ENCODE results near the gene TLR9.
A peak's percentile ranks its signal among the peaks of the same experiment; 100 is the strongest.

TLR9 gene

GRCh38 chr3:52210037-52210436 lies 15.4 kb downstream of the TLR9 start:
- Histone ChIP-seq H3K27me3 (replicated peaks; ENCODE audit: control insufficient read depth, insufficient read depth, low read length) (no peaks in the 10 kb centered on the region), H3K4me3 (ENCODE audit: low read length) (no peak overlapping the region), H3K9ac (ENCODE audit: low read length) (no peak overlapping the region), H3K4me1 (ENCODE audit: control insufficient read depth, insufficient read depth, low read length) (peaks cover 18% of the 10 kb centered on the region), H3K36me3 (ENCODE audit: control insufficient read depth, insufficient read depth, low read length, severe bottlenecking) (peaks cover 95% of the 10 kb centered on the region), H3K9me3 (ENCODE audit: control insufficient read depth, low read length) (no peaks in the 10 kb centered on the region)
- no peak for DNase-seq (ENCODE audit: low read depth)

GRCh38 chr3:52208556-52208955 lies 16.9 kb downstream of the TLR9 start:
- DNase-seq (ENCODE audit: low read depth), result no peak
- peaks cover 32% of the 10 kb centered on the region for H3K4me1 ChIP-seq (ENCODE audit: control insufficient read depth, insufficient read depth, low read length)
- H3K9ac ChIP-seq (ENCODE audit: low read length), result no peak overlapping the region
- peaks cover 95% of the 10 kb centered on the region for H3K36me3 ChIP-seq (ENCODE audit: control insufficient read depth, insufficient read depth, low read length, severe bottlenecking)
- no peak overlapping the region for H3K4me3 ChIP-seq (ENCODE audit: low read length)
- no peaks in the 10 kb centered on the region for H3K27me3 ChIP-seq (replicated peaks; ENCODE audit: control insufficient read depth, insufficient read depth, low read length)
- no peaks in the 10 kb centered on the region for H3K9me3 ChIP-seq (ENCODE audit: control insufficient read depth, low read length)

DNA sequence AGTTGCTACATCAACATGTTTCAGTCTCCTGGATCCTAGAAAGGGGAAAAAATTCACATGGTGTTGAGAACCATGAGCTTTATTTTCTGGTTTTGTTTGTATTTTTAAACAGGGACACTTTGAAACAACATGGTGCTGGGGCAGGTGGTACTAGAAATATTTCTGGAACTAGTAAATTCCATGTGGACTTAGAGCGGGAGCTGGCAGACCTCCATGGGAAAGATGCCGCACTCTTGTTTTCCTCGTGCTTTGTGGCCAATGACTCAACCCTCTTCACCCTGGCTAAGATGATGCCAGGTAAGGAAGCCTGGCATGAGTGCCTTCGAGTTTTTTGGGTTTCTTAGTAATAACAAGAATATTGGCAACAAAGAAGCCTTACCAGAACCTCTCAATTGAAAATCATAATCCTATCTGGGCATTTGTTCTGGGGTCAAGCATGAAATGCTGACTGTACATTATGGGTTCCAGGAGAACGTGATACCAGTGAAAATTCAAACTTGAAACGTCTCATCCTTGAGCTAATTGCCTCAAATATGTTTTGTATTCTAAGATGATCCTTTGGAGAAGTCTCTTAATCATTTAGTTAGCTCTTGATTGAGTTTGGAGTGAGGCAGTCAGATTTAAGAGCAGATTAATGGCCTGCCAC lies 19.6 kb downstream of the TLR9 start:
- H3K36me3 ChIP-seq (ENCODE audit: control insufficient read depth, insufficient read depth, low read length, severe bottlenecking), result peaks cover 91% of the 10 kb centered on the region

GRCh38 chr3:52204337-52205073 lies 20.9 kb downstream of the TLR9 start:
- Histone ChIP-seq H3K27me3 (replicated peaks; ENCODE audit: control insufficient read depth, insufficient read depth, low read length) (no peaks in the 10 kb centered on the region), H3K9ac (ENCODE audit: low read length) (no peak overlapping the region), H3K36me3 (ENCODE audit: control insufficient read depth, insufficient read depth, low read length, severe bottlenecking) (peaks cover 80% of the 10 kb centered on the region), H3K4me3 (ENCODE audit: low read length) (no peak overlapping the region), H3K9me3 (ENCODE audit: control insufficient read depth, low read length) (no peaks in the 10 kb centered on the region), H3K4me1 (ENCODE audit: control insufficient read depth, insufficient read depth, low read length) (peaks cover 50% of the 10 kb centered on the region)
- no peak for DNase-seq (ENCODE audit: low read depth)

More for the DNA sequence above, 19.6 kb downstream of the TLR9 start:
- no peak overlapping the region for H3K9ac ChIP-seq (ENCODE audit: low read length)
- no peaks in the 10 kb centered on the region for H3K27me3 ChIP-seq (replicated peaks; ENCODE audit: control insufficient read depth, insufficient read depth, low read length)
- peaks cover 50% of the 10 kb centered on the region for H3K4me1 ChIP-seq (ENCODE audit: control insufficient read depth, insufficient read depth, low read length)
- DNase-seq (ENCODE audit: low read depth), result no peak
- no peak overlapping the region for H3K4me3 ChIP-seq (ENCODE audit: low read length)
- no peaks in the 10 kb centered on the region for H3K9me3 ChIP-seq (ENCODE audit: control insufficient read depth, low read length)

DNA sequence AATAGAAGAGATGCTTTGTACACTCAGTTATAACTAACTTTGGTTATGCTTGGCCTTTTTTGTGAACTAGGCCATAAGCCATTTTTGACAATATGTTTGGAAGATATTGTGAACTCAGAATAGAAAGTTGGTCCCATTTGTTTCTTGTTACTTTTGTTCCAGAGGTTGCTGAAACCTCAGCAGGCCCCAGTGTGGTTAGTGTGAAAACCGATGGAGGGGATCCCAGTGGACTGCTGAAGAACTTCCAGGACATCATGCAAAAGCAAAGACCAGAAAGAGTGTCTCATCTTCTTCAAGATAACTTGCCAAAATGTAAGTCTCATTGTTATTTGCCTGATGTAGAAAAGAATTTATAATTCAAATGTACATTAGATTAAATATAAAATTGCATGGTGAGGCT lies 21.7 kb downstream of the TLR9 start:
- Histone ChIP-seq H3K27me3 (replicated peaks; ENCODE audit: control insufficient read depth, insufficient read depth, low read length) (no peaks in the 10 kb centered on the region), H3K36me3 (ENCODE audit: control insufficient read depth, insufficient read depth, low read length, severe bottlenecking) (peaks cover 76% of the 10 kb centered on the region), H3K9ac (ENCODE audit: low read length) (no peak overlapping the region), H3K4me1 (ENCODE audit: control insufficient read depth, insufficient read depth, low read length) (peaks cover 58% of the 10 kb centered on the region), H3K4me3 (ENCODE audit: low read length) (no peak overlapping the region), H3K9me3 (ENCODE audit: control insufficient read depth, low read length) (no peaks in the 10 kb centered on the region)
- DNase-seq (ENCODE audit: low read depth), result no peak

- Histone ChIP-seq H3K9me3 (ENCODE audit: control insufficient read depth, low read length) (no peaks in the 10 kb centered on the region), H3K27me3 (replicated peaks; ENCODE audit: control insufficient read depth, insufficient read depth, low read length) (no peaks in the 10 kb centered on the region), H3K36me3 (ENCODE audit: control insufficient read depth, insufficient read depth, low read length, severe bottlenecking) (peaks cover 65% of the 10 kb centered on the region), H3K4me3 (ENCODE audit: low read length) (no peak overlapping the region), H3K9ac (ENCODE audit: low read length) (no peak overlapping the region), H3K4me1 (ENCODE audit: control insufficient read depth, insufficient read depth, low read length) (peaks cover 62% of the 10 kb centered on the region)
- DNase-seq (ENCODE audit: low read depth), result no peak
These were observed 22.9 kb downstream of the TLR9 start for GRCh38 chr3:52202384-52203077.

DNA sequence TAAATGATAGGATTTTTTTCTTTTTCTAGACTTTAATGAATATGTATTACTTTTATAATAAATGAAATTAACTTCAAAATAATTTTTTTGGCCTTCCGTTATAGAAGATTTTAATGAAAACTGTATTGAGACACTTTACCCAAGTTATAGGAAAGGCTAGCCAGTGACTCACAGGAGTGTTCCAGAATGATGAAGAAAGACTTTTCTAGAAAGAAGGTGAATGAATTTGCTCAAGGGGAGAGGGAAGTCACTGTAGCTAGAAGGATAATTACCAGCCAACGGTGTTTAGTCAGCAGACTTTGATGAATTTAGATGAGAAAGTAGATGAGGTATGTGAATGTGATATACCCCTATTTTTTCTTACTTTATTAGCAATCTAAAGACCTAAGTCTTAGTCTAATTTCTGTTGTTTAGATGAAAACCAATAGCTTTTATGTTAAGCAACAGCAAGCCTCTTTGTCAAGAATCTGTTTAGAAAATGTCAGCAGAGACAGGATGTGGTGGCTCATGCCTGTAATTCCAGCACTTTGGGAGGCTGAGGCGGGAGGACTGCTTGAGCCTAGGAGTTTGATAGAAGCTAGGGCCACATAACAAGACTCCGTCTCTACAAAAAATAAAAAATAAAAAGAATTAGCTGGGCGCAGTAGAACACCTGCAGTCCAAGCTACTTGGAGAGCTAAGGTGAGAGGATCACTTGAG lies 24.3 kb downstream of the TLR9 start:
- peaks cover 54% of the 10 kb centered on the region for H3K36me3 ChIP-seq (ENCODE audit: control insufficient read depth, insufficient read depth, low read length, severe bottlenecking)
- no peak overlapping the region for H3K4me3 ChIP-seq (ENCODE audit: low read length)
- H3K4me1 ChIP-seq (ENCODE audit: control insufficient read depth, insufficient read depth, low read length), result peaks cover 76% of the 10 kb centered on the region
- peak; percentile 18 for DNase-seq (ENCODE audit: low read depth)
- H3K27me3 ChIP-seq (replicated peaks; ENCODE audit: control insufficient read depth, insufficient read depth, low read length), result no peaks in the 10 kb centered on the region
- H3K9ac ChIP-seq (ENCODE audit: low read length), result no peak overlapping the region
- no peaks in the 10 kb centered on the region for H3K9me3 ChIP-seq (ENCODE audit: control insufficient read depth, low read length)

DNA sequence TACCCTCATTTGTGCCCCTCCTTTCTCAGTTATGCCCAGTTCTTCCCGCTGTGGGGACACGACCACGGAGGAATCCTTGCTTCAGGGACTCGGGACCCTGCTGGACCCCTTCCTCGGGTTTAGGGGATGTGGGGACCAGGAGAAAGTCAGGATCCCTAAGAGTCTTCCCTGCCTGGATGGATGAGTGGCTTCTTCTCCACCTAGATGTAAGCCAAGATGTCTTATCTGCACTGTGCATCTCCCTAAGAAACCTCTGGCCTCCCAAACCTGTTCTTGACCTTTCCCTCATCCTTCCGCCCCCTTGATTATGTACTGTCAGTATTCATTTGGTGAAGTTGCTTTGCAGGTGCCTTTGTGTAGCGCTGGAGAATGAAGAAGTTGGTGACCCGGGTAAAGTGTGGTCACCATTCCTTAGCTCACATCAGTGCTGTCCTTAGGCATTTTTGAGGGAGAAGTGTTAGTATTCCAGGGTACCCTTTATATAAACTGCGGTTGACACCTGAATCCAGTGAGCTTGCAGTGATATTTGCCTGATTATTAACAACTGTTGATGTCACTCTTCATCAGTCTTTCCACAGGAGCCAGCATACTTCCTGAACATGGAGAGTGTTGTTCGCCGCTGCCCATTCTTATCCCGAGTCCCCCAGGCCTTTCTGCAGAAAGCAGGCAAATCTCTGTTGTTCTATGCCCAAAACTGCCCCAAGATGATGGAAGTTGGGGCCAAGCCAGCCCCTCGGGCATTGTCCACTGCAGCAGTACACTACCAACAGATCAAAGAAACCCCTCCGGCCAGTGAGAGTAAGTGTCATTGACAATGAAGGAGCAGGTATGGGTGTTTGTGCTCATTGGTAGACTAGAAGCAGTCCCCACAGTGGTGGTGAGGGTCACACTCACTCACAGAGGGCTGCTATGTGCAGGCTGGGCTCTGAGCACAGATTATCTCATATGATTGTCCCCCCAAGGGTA lies 26.5 kb downstream of the TLR9 start:
- Histone ChIP-seq H3K4me1 (ENCODE audit: control insufficient read depth, insufficient read depth, low read length) (peaks cover 74% of the 10 kb centered on the region), H3K4me3 (ENCODE audit: low read length) (peak overlapping the region; percentile 91), H3K9ac (ENCODE audit: low read length) (peak overlapping the region; percentile 95), H3K9me3 (ENCODE audit: control insufficient read depth, low read length) (no peaks in the 10 kb centered on the region), H3K36me3 (ENCODE audit: control insufficient read depth, insufficient read depth, low read length, severe bottlenecking) (peaks cover 32% of the 10 kb centered on the region), H3K27me3 (replicated peaks; ENCODE audit: control insufficient read depth, insufficient read depth, low read length) (no peaks in the 10 kb centered on the region)
- no peak for DNase-seq (ENCODE audit: low read depth)

GRCh38 chr3:52197842-52198625 lies 27.4 kb downstream of the TLR9 start, which contains the start of gene ALAS1:
ALAS1 (plus strand) TSS chr3:52198160; CDS start chr3:52199242, 1,082 bp downstream.
- H3K9me3 ChIP-seq (ENCODE audit: control insufficient read depth, low read length), result no peaks in the 10 kb centered on the region
- peak; percentile 97 for DNase-seq (ENCODE audit: low read depth)
- peak within 1 kb of the TSS; percentile 91 for H3K4me3 ChIP-seq (ENCODE audit: low read length)
- peak within 1 kb of the TSS; percentile 95 for H3K9ac ChIP-seq (ENCODE audit: low read length)
- H3K36me3 ChIP-seq (ENCODE audit: control insufficient read depth, insufficient read depth, low read length, severe bottlenecking), result peaks cover 23% of the 10 kb centered on the region
- H3K27me3 ChIP-seq (replicated peaks; ENCODE audit: control insufficient read depth, insufficient read depth, low read length), result no peaks in the 10 kb centered on the region
- H3K4me1 ChIP-seq (ENCODE audit: control insufficient read depth, insufficient read depth, low read length), result peaks cover 68% of the 10 kb centered on the region

- Histone ChIP-seq H3K9me3 (ENCODE audit: control insufficient read depth, low read length) (no peaks in the 10 kb centered on the region), H3K4me1 (ENCODE audit: control insufficient read depth, insufficient read depth, low read length) (peaks cover 67% of the 10 kb centered on the region), H3K4me3 (ENCODE audit: low read length) (peak overlapping the region; percentile 91), H3K27me3 (replicated peaks; ENCODE audit: control insufficient read depth, insufficient read depth, low read length) (no peaks in the 10 kb centered on the region), H3K36me3 (ENCODE audit: control insufficient read depth, insufficient read depth, low read length, severe bottlenecking) (peaks cover 17% of the 10 kb centered on the region), H3K9ac (ENCODE audit: low read length) (peak overlapping the region; percentile 95)
- DNase-seq (ENCODE audit: low read depth), result no peak
These were observed 28.0 kb downstream of the TLR9 start for GRCh38 chr3:52197499-52197841.

Data from adipocyte (in vitro differentiated cells).